NCI-H82 (cell line): ENCODE results near the gene ESYT2.
"Not testable (repeated sequence)": the region's sequence is repeated elsewhere in the genome, so short reads cannot be mapped to it uniquely, and the experiment has no call there.

Experiments
- DNase-seq: peaks from one replicate; lab custom pipeline; 2025; lab: John Stamatoyannopoulos, UW

Gene ESYT2

GRCh38 chr7:158829342-158830210 lies at the start of gene ESYT2:
ESYT2 (minus strand) TSS chr7:158829509; CDS start chr7:158829418, 91 bp downstream.
- peak; percentile 96 for DNase-seq

- not testable (repeated sequence) for DNase-seq
Observed at GRCh38 chr7:158878151-158879079, 49.1 kb upstream of the ESYT2 start.

- no peak for DNase-seq
Observed at GRCh38 chr7:158876984-158877383, 47.7 kb upstream of the ESYT2 start.

- DNase-seq, result no peak
Observed at GRCh38 chr7:158869876-158870275, 40.6 kb upstream of the ESYT2 start.

- DNase-seq, result peak; percentile 91
Observed at GRCh38 chr7:158868764-158869410, 39.6 kb upstream of the ESYT2 start.

- no peak for DNase-seq
Observed at GRCh38 chr7:158867214-158867984, 38.1 kb upstream of the ESYT2 start.

- DNase-seq, result no peak
Observed at GRCh38 chr7:158865977-158866376, 36.7 kb upstream of the ESYT2 start.

- no peak for DNase-seq
Observed at GRCh38 chr7:158865462-158865922, 36.2 kb upstream of the ESYT2 start.

GRCh38 chr7:158864833-158865232 lies 35.5 kb upstream of the ESYT2 start:
- no peak for DNase-seq

- DNase-seq, result no peak
Observed at GRCh38 chr7:158864507-158864820, 35.2 kb upstream of the ESYT2 start.

- DNase-seq, result no peak
Observed at GRCh38 chr7:158863611-158864506, 34.5 kb upstream of the ESYT2 start.

GRCh38 chr7:158862985-158863610 lies 33.8 kb upstream of the ESYT2 start:
- not testable (repeated sequence) for DNase-seq

GRCh38 chr7:158861936-158862704 lies 32.8 kb upstream of the ESYT2 start:
- no peak for DNase-seq

- DNase-seq, result no peak
Observed at GRCh38 chr7:158861004-158861787, 31.9 kb upstream of the ESYT2 start.

GRCh38 chr7:158860394-158860793 lies 31.1 kb upstream of the ESYT2 start:
- no peak for DNase-seq

- peak; percentile 40 for DNase-seq
Observed at GRCh38 chr7:158858592-158859503, 29.5 kb upstream of the ESYT2 start.
